ENCODE data around the gene RSBN1L.
A peak's percentile ranks its signal among the peaks of the same experiment; 100 is the strongest.

The RSBN1L gene

DNA sequence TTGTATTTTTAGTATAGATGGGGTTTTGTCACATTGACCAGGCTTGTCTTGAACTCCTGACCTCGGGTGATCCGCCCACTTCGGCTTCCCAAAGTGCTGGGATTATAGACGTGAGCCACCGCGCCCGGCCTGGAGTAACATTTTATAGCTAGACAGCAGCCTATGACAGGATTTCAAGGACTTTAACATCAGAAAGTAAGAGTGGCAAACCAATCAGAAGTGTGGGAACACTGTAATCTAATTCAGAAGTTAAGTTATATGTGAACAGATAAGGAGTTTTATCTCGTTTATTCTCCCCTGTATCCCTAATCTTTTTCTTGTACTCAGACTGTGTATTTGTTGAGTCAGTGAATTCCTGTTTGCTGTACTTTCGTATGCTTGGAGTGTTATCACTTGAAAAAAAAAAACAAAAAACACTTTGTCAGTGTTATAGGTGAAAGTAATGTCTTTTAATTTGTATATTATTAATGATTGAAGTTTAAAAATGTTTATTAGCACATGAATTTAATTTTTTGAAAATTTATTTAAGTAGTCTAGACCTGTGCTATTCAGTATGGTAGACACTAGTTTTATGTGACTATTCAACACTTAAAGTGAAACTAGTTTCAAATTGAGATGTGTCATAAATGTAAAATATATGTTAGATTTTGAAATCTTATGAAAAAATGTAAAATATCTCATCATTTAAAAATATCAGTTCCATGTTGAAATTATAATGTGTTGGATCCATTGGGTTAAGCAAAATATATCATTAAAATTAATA, 38.6 kb downstream of the RSBN1L start:
- DNase-seq, result no peak

DNA sequence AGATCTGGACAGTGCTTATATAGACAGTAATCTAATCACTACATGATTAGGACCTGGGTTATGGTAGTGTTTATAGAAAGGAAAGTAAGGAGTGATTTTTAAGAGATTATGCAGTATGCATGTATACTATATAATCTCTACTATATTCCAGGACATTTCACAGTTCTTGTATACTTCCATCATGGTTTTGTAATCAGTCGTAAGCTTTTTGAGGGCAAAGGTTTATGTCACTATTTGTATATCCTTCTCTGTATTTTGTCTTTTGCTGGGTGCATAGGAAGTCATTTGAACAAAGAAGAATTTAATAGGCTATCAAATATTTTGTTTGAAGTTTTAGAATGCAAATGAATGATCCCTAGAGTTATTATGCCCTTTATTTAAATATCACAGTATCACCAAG, 39.2 kb downstream of the RSBN1L start:
- no peak for DNase-seq

GRCh38 chr7:77736991-77737390, 40.7 kb downstream of the RSBN1L start:
- DNase-seq, result no peak

DNA sequence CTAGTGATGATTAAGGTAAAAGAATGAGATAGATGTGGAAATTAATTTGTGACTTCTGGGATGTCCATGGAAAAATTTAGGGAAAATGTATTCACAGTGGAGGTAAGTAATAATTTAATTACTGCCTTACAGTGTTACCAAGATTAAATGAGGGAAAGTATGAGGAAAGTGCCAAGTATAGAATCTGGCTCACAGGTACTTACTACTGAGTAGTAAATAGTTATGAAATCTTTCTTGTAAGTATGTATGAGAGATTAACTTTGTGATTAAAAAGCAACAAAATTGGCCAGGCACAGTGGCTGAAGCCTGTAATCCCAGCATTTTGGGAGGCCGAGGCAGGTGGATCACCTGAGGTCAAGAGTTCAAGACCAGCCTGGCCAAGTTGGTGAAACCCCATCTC, 42.1 kb downstream of the RSBN1L start:
- DNase-seq, result no peak

GRCh38 chr7:77738871-77739270, 42.6 kb downstream of the RSBN1L start:
- no peak for DNase-seq

DNA sequence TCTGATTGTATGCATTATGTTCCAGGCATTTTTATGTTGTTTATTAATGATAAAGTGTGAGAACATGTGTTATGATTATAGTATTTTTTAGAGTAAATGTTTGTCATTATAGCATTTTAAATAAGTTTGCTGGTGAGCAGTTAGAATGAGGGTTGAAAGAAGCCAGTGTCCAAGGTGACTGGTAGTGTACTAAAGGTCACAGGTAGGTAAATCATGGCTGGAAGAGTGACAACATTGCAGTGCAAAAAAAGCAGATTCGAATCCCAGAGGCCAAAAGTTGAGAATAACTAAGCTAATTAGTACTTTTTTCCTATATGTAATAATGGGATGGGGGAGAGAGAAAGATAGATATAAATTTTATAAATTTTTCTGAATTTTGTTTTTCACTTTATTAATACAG, 44.0 kb downstream of the RSBN1L start:
- DNase-seq, result no peak

- DNase-seq, result no peak
Measured at GRCh38 chr7:77743518-77743917, 47.3 kb downstream of the RSBN1L start.

- DNase-seq, result no peak
Measured at GRCh38 chr7:77745746-77746145, 49.5 kb downstream of the RSBN1L start.

- no peak for DNase-seq
Measured at GRCh38 chr7:77746164-77746823, 50.0 kb downstream of the RSBN1L start.

DNA sequence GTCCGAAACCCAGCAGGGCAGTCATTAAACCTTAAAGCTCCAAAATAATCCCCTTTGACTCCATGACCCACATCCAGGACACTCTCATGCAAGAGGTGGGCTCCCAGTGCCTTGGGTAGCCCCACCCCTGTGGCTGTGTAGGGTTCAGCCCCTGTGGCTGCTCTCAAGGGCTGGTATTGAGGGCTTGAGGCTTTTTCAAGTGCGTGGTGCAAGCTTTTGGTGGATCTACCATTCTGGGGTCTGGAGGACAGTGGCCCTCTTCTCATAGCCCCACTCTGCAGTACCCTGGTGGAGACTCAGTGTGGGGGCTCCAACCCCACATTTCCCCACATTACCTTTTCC, 50.5 kb downstream of the RSBN1L start:
- DNase-seq, result no peak

DNA sequence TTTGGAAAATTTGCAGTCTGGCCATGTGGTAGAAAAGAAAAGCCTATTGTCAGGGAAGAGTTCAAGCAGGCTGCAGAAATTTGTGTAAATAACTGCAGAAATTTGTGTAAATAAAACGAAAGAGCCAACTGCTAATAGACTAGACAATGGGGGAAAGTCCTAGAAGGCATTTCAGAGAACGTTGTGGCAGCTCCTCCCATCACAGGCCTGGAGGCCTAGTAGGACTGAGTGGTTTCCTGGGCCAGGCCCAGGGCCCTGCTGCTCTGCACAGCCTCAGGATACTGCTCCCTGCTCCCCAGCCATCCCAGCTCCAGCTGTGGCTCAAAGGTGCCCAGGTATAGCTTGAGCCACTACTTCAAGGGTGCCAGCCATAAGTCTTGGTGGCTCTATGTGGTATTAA, 50.9 kb downstream of the RSBN1L start:
- DNase-seq, result no peak

DNA sequence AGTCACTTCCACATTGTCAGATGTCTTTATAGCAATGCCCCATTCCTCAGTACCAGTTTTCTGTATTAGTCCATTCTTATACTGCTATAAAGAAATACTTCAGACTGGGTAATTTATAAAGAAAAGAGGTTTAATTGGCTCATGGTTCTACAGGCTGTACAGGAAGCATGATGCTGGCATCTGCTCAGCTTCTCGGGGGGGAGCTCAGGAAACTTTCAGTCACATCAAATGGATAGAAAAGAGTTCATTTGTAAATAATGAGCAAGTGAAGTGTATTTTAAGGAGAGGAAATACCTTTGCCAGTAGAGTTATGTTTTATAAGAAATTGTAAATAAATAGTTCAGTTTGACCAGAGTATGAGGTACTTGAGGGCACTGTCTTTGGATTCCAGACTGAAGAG, 51.5 kb downstream of the RSBN1L start:
- no peak for DNase-seq

GRCh38 chr7:77752016-77752415, 55.8 kb downstream of the RSBN1L start:
- no peak for DNase-seq

DNA sequence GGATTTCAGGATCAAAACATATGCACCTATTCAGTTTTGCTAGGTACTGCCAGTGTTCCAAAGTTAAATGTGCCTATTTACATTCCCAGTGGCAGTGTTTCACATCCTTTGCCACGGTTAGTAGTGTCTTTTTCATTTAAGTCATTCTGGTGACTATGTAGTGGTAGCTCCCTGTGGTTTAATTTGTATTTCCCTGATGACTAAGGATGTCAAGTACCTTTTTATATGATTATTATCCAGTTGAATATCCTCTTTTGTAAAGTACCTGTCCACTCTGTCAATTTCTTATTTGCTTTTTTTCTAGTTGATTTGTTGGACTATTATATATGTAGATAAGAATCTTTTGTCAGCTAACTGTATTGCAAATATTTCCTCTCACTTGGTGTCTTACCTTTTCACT, 56.9 kb downstream of the RSBN1L start:
- DNase-seq, result no peak

GRCh38 chr7:77757589-77757988, 61.3 kb downstream of the RSBN1L start:
- no peak for DNase-seq

DNA sequence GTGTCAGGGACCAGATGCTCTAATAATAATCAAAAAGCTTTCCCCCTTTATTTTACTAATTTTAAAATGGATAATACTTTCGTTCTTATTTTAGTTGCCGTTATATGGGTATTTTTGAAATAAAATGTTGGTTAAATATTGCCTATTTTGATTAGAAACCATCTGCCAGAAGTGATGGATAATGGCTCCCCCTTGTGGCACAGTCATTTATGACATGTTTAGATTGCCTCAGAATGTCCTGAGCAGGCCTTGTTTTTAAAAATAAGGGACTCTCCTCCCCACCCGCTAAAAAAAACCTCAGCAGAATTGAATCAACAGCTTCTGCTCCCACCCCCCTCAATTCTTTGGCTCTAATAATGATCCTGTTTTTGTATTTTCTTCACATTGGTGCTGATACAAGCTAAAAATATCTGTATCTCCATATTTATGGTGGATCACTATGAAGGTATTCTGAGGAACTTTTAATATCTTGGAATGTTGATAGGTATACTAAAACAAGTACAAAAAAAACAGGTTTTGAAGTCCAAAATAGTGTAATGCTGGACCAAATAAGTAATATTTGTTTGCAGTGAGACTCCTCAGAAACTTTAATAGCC, 63.1 kb downstream of the RSBN1L start:
- peak; percentile 21 to 46 for DNase-seq

GRCh38 chr7:77760809-77761453, 64.7 kb downstream of the RSBN1L start:
- DNase-seq, result no peak

DNA sequence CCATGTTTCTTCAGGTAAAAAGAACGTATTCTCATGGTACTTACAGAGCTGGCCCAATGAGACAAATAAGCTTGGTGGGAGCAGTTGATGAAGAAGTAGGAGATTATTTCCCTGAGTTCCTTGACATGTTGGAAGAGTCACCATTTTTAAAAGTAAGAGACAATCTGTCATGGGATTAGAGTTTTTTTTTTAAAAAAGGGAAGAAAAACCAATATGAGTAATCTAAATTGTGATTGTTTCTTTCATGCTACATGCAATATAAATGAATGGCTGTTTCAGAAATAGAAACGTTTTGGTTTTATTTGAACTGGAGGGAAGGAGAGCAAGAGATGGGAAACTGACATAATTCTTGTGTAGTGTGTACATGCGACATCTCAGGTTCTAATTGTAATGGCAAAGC, 69.2 kb downstream of the RSBN1L start:
- DNase-seq, result no peak

DNA sequence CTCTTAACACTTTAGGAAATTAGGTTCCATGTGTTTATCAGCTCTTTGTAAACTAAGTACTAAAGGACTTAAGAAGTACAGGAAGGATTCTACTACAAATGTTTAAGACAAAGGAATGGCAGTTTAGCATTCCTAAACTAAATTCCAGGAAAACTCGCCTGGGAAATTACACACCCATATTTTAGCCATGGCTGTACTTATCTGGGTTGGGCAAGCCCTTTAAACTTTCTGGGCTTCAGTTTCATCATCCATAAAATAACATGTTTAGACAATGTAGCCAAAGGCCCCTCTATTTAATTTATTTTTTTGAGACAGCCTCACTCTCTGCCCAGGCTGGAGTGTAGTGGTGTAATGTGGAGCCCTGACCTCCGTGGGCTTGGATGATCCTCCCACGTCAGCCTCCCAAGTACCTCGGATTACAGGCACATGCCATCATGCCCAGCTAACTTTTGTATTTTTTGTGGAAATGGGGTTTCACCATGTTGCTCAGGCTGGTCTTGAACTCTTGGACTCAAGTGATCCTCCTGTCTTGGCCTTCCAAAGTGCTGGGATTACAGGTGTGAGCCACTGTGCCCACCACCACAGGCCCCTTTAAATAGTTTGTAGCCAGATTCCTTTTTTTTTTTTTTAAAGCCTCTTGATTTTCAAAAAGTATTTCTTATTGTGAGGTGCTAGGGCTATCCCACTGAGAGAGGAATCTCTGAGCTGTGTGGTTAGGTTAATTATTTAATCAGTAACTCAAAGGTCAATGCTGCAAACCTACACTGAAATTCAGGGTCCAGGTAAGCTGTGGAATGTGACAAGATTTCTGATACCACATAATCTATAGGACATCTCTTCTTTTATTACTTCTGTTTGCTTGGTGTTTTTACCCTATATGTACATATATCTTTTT, 69.9 kb downstream of the RSBN1L start:
- DNase-seq, result no peak

DNA sequence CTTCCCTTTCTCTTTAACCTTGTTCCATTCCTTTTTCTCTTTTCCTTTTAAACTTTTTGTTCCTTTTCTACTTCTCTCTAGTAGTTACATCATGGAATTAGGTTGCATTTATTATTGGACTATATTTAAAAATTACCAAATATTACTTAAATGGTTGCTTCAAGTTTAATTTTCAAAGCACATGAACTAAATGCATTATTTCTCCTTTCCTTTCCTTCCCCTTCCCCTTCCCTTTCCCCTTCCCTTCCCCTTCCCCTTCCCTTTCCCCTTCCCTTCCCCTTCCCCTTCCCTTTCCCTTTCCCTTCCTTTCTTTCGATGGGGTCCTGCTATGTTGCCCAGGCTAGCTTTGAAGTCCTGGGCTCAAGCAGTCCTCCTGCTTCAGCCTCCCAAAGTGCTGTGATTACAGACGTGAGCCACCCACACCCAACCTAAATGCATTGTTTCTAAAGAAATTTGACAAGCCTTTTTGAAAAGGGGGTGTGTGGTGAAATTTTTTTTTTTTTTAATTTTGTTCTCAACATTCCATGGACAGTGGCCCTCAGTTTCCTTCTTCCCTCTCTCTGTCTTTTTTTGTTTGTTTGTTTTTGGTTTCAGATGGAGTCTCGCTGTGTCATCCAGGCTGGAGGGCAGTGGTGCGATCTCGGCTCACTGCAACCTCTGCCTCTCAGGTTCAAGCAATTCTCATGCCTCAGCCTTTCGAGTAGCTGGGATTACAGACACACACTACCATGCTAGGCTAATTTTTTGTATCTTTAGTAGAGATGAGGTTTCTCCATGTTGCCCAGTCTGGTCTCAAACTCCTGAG, 70.7 kb downstream of the RSBN1L start:
- no peak for DNase-seq

DNA sequence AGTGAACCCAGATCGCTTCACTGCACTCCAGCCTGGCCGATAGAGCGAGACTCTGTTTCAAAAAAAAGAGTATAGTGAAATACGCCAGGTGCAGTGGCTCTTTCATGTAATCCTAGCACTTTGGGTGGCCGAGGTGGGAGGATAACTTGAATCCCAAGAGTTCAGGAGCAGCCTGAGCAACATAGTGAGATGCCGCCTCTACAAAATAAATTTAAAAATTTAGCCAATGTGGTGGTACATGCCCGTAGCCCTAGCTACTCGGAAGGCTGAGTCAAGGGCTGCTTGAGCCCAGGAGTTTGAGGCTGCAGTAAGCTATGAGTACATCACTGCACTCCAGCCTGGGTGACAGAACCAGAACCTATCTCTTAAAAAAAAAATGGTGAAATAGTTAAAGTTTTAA, 74.1 kb downstream of the RSBN1L start:
- DNase-seq, result no peak

DNA sequence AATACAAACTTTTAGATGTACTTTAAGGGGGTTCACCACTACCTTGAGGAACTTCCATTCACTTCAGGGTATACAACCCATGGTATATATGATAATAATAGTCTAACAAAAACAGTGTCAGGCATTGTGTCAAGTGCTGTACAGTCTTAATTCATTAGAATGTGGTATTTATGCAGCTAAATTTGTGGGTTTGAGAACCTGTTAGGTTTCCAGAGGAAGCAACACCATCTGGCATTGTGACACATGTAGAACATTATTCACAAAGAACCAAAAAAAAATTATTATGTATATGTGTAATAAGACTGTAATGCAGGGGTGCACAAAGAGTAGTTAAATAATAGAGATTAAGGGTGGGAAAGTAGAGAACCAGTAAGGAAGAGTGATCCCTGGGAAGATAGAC, 75.6 kb downstream of the RSBN1L start:
- no peak for DNase-seq
